Mesothelial cell of epicardium (in vitro differentiated cells): ENCODE measurements around the gene CCM2L. TPM values are rescaled to one million over a fixed set of nuclear protein-coding genes. Genes with fewer than 3 reads are reported as not detected.

Experiments
- DNase-seq, 2 experiments: peaks; one replicate each; pipeline ENCODE4 v3.0.0; 2021; ENCODE audit warnings: low spot score in 2 of 2; ENCODE audit not compliant: unreplicated experiment in 2 of 2
- H3K27ac Mint-ChIP-seq: 2 replicates; pipeline ENCODE4 v1.8.0; 2021; ENCODE audit warnings: mixed read lengths
- H3K27me3 Mint-ChIP-seq: 2 replicates; pipeline ENCODE4 v1.8.0; 2021; ENCODE audit warnings: low read depth, mixed read lengths
- H3K36me3 Mint-ChIP-seq: 2 replicates; pipeline ENCODE4 v1.8.0; 2021; ENCODE audit warnings: mixed read lengths
- H3K4me1 Mint-ChIP-seq: 2 replicates; pipeline ENCODE4 v1.8.0; 2021; ENCODE audit warnings: mixed read lengths
- H3K4me3 Mint-ChIP-seq: 2 replicates; pipeline ENCODE4 v1.8.0; 2021; ENCODE audit warnings: mild to moderate bottlenecking, moderate library complexity, mixed read lengths
- H3K9me3 Mint-ChIP-seq: 2 replicates; pipeline ENCODE4 v1.8.0; 2021; ENCODE audit warnings: mixed read lengths
- CTCF ChIP-seq: fragments of 200-600 bp; sonication (generic); IDR thresholded peaks from one replicate; pipeline ENCODE4 v1.5.0; 2021; ENCODE audit warnings: antibody characterized with exemption; ENCODE audit not compliant: unreplicated experiment
- total RNA-seq: library from RNA; stranded (reverse); gene quantifications from 3 replicates; pipeline ENCODE4 v1.2.1, GENCODE V29; 2021

The CCM2L gene
- total RNA-seq, 1 donor from 2014 or later = 0.16 TPM

DNA sequence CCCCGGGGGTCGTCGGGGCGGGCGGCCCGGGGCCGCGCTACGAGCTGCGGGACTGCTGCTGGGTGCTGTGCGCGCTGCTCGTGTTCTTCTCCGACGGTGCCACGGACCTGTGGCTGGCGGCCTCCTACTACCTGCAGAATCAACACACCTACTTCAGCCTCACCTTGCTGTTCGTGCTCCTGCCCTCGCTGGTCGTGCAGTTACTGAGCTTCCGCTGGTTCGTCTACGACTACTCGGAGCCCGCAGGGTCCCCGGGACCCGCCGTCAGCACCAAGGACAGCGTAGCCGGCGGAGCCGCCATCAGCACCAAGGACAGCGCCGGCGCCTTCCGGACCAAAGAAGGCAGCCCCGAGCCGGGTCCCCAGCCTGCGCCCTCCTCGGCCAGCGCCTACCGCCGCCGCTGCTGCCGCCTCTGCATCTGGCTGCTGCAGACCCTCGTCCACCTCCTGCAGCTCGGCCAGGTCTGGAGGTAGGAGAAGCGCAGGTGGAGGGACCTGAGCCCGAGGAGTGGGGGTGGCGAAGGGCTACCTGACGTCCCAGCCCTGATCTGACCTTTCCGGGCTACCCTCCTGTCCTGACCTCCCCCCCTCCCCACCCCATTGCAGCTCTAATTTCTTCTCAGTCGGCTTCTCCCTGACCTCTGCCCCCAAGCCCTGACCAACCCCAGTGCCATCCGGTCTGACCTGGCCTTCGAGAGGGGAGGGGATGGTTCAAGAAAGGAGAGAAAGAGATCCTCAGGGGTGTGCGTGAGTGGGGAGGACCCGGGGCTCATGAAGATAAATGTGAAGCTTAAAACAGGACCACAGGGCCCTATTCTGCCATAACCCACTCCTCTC is 41.7 kb upstream of the CCM2L start:
- H3K4me3 Mint-ChIP-seq = peak overlapping the region; percentile 85
- H3K4me1 Mint-ChIP-seq = peaks cover 6% of the 10 kb centered on the region
- H3K9me3 Mint-ChIP-seq = no peaks in the 10 kb centered on the region
- peaks cover 79% of the 10 kb centered on the region for H3K27me3 Mint-ChIP-seq
- H3K36me3 Mint-ChIP-seq = no peaks in the 10 kb centered on the region
- H3K27ac Mint-ChIP-seq = no peak overlapping the region
- DNase-seq = peak; percentile 86 to 99
- TF ChIP-seq CTCF = no peak

- no peak for TF ChIP-seq CTCF
- H3K4me3 Mint-ChIP-seq = no peak overlapping the region
- H3K27me3 Mint-ChIP-seq = peaks cover 69% of the 10 kb centered on the region
- no peak for DNase-seq
- H3K36me3 Mint-ChIP-seq = no peaks in the 10 kb centered on the region
- no peaks in the 10 kb centered on the region for H3K9me3 Mint-ChIP-seq
- no peak overlapping the region for H3K27ac Mint-ChIP-seq
- H3K4me1 Mint-ChIP-seq = peaks cover 6% of the 10 kb centered on the region
Measured at GRCh38 chr20:31969991-31970390, 40.2 kb upstream of the CCM2L start.

- Mint-ChIP-seq H3K27ac (no peak overlapping the region), H3K9me3 (no peaks in the 10 kb centered on the region), H3K4me3 (no peak overlapping the region), H3K36me3 (no peaks in the 10 kb centered on the region), H3K27me3 (peaks cover 48% of the 10 kb centered on the region), H3K4me1 (peaks cover 3% of the 10 kb centered on the region)
- no peak for TF ChIP-seq CTCF
- no peak for DNase-seq
Measured at GRCh38 chr20:31972471-31973021, 37.7 kb upstream of the CCM2L start.

GRCh38 chr20:31974296-31974695 is 35.9 kb upstream of the CCM2L start:
- Mint-ChIP-seq H3K36me3 (no peaks in the 10 kb centered on the region), H3K4me1 (no peaks in the 10 kb centered on the region), H3K9me3 (no peaks in the 10 kb centered on the region), H3K4me3 (no peak overlapping the region), H3K27me3 (peaks cover 35% of the 10 kb centered on the region), H3K27ac (no peak overlapping the region)
- DNase-seq = no peak
- no peak for TF ChIP-seq CTCF

DNA sequence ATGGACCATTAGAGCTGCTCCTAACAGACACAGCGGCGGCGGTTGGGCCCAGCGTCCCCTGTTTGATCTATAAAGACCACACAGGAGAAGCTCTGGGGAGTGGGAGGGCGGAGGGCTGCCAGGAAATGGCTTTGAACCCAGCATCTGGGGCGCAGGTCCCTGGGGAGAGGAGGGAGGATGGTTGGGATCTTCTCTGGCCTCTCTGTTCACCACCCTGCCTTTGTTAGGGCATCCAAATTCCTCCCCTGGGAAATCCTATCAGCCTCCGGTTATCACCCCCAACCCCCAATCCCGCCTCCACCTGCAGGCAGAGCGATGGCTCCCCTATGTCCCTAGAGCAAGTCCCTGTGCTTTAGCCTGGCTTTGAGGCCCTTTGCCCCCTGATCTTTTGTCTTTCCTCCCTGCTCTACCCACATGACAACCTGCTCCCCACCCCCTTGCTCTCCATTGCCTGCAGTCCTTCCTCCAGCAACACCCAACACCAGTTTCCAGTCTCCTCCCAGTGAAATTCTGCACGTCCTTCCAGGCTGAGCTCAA is 35.2 kb upstream of the CCM2L start:
- DNase-seq = no peak
- H3K4me3 Mint-ChIP-seq = no peak overlapping the region
- peaks cover 5% of the 10 kb centered on the region for H3K4me1 Mint-ChIP-seq
- peaks cover 28% of the 10 kb centered on the region for H3K27me3 Mint-ChIP-seq
- no peaks in the 10 kb centered on the region for H3K9me3 Mint-ChIP-seq
- H3K27ac Mint-ChIP-seq = no peak overlapping the region
- no peaks in the 10 kb centered on the region for H3K36me3 Mint-ChIP-seq
- no peak for TF ChIP-seq CTCF
